ENCODE measurements around the gene HCN3. TPM values are rescaled to one million over a fixed set of nuclear protein-coding genes. Genes with fewer than 3 reads are reported as not detected.

The HCN3 gene
- polyA plus RNA-seq, 10 donors, result 3.0 to 8.1 (median 4.2) TPM

DNA sequence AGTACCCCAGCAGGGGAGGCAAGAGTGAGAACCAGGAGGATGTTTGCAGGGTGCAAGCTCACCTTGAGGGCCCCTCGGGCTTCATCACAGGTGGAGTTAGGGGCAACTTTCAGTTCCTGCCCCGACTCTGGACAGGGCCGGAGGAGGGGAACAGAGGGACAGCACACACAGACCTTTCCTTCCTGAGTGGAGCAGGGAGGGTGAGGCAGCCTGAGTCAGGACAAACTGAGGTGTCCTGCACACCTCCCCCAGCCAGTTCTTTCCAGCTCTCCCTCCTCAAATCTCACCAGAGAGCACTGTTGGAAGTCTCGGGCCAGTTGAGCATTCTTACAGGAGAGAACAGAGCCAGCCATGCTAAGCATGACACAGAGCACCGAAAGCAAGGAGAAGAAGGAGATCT is 23.5 kb upstream of the HCN3 start:
- DNase-seq, result no peak

- DNase-seq, result no peak
Observed at GRCh38 chr1:155254228-155254713, 23.0 kb upstream of the HCN3 start.

DNA sequence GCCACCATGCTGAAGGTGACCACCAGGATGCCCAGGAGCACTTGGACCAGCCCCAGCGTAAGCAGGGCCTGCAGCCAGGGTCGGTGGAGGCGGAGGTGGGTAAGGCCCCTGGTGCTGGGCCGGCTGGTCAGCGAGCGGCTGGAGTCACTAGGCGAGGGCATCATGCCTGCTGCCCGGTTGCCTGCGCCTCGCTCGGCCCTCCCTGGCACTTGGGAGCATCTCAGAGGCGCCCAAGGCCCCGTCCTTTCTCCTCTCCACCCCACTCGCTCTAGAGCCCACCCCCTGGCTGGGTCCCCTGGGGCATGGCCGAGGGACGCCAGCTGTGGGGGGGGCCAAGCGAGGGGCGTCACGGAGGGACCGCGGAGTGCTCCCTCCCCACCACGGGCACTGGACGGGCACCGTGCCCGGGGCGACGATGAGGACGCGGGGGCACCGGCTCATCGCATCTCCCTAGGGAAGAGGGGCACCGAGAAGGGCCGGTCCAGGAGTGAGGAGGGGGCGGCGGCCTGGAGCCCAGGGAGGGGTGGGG is 22.5 kb upstream of the HCN3 start:
- peak in 1 of 3 donors; percentile 68 for DNase-seq

GRCh38 chr1:155255243-155256007 is 21.8 kb upstream of the HCN3 start, which contains the start of gene ENTREP3:
Gene ENTREP3, minus strand, starts transcription at chr1:155255483. Its CDS starts 606 bp downstream, at chr1:155254877.
- DNase-seq, result peak; percentile 84 to 97 (median 93)

DNA sequence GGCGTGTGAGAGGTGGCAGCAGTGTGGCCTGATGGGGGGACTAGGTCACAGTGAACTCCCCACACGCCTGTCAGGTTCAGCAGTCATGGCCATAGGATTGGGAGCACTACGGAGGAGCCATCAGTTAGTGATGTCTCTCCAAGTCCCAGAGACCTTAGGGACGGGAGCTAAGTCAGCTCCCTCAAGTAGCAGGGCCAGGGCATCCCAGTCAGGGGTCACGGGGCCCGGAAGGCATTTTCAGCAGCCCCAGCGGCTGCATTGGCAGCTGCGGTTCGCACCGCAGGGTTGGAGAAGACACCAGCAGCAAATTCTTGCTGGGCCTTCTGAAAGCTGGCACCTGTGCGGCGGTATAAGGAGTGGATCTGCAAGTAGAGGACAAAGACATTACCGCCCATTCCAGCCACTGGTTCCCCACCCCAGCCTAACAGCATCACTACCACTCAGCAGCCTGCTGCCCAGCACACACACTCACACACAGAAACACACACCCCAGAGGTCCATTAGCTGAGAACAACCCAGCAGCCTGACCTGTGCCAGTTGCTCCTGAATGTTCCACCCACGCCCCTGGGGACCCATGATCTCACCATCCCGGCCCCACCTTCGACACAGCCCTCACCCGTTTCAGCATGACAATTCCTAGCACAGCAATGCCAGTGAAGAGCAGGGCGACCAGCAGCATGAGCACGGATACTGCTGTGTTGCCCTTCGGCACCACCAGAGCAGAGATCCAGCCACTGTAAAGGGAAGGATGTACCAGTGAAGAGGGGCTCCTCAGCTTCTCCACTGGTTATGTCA is 21.0 kb upstream of the HCN3 start:
- no peak for DNase-seq

DNA sequence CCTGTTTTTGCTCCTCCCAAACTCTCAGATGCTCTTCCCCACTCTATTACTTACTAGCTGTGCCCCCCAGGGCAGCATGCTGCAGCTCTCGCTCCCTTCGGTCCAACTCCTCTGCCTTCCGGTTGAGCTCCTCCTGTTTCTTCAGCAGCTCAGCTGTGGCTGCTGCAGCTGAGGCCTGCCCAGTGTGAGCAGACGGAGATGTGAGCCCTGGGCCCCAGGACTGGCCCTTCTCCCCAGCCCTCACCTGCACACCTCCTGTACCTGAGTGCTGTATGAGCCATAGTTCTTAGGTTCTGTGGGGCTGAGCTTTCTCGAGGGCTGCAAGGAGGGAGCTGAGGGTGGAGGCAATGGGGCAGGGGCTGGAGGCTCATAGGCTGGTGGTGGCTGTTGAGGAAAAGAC is 17.0 kb upstream of the HCN3 start:
- no peak for DNase-seq

DNA sequence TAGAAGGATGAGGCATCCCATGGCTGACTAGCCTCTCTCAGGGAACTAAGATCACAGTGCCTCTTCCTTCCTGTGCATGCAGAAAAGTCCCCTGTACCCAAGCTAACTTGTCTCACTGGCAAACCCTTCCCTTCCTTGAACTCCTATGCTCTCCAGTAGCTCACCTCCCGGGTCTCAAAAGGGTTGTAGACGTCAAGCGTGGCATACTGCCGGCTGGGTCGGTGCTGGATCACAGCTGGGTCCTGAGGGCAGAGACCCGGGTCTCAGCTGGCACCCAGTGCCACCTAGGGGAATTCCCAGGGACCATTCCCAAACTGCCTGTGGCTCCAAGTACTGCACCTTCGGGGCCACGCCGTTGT is 15.8 kb upstream of the HCN3 start:
- no peak for DNase-seq

DNA sequence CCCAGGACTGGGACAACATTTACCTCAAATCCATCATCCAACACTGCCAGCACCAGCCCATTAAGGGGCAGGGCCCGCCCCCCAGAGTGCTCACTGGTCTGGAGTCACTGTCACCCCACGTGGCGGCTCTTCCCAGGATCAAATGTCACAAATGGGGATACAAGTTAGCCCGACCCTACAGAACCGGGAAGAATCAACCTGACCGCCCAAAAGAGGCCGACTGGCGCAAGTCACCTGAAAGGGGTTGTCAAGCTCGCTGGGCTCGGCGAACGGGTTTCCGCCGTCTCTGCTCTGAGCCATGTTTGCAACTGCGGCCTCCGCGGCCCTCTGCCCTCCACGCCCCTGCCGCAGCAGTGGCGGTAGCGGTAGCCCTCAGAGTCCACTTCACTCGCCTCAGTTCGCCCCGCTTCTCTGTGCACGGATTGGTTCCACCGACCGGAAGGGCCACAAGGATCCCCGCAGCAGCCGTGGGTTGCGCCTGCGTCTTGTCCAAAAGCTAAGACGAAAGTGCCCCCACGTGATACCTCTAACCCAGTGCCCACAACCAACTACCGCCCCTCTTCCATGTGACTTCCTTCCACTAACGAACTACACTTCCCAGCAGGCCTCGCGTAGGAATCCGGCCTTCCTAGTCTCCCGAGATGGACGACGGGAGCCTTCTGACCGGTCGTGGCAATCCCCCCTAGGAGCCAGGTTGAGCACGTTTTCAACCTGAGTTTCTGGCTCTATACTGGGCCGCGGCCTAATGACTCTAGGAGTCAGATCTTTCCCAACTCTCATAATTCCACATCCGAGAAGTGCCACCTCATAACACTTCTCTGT is 15.2 kb upstream of the HCN3 start, which contains the start of gene SCAMP3:
Gene SCAMP3 (minus strand): TSS at position 509 of the 822 bp plus-strand sequence. CDS start 209 bp downstream, at position 300.
- DNase-seq, result peak; percentile 96 to 98 (median 98)

GRCh38 chr1:155263067-155263466 is 14.2 kb upstream of the HCN3 start:
- no peak for DNase-seq

- DNase-seq, result no peak
Observed at GRCh38 chr1:155266553-155266952, 10.7 kb upstream of the HCN3 start.

DNA sequence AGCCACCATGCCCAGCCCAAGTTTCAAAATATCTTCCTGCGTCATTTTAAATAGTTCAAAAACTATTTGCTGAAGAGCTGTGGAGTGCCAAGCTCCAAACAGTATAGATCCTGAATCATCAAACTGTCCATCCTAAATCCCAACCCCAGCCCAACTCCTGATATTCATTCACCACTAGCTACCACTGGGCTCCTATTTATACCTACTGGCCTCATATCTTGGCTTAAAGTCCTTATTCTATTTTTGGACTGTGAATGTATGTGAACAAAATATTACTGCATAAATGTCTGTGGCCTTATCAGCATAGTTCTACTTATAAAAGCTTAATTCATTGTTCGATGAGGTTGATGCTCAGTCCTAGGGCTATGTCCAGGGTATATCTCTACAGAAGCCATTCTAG is 9.9 kb upstream of the HCN3 start:
- DNase-seq, result no peak

- DNase-seq, result no peak
Observed at GRCh38 chr1:155268630-155269029, 8.6 kb upstream of the HCN3 start.

DNA sequence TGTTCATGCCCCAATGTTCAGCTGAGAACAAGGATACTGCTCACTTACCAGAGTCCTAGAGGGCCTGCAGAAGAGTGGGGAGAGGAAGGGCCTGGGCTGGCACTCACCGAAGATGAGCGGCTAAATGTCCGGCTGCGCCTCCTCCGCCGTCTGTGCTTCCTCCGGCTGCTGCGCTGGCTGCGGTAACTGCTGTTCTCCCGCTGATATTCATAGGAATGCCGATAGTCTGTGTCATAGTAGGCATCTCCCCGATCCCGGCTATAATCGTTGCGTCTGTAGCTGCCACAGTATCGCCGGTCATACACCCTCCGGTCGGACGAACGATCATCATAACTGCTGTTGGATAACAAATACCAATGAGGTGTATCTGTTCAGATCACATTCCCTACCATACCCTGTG is 7.9 kb upstream of the HCN3 start:
- DNase-seq, result no peak

- DNase-seq, result peak in 2 of 3 donors; percentile 66 to 80
Observed at GRCh38 chr1:155272466-155273342, 4.6 kb upstream of the HCN3 start.

GRCh38 chr1:155273343-155274245 is 3.7 kb upstream of the HCN3 start, which contains the start of gene CLK2:
Gene CLK2, minus strand, starts transcription at chr1:155273504. Its CDS starts 2,527 bp downstream, at chr1:155270977.
- DNase-seq, result peak; percentile 95 to 98 (median 96)

- peak in 1 of 3 donors; percentile 80 for DNase-seq
Observed at GRCh38 chr1:155277902-155278688, 832 bp downstream of the HCN3 start.

- no peak for DNase-seq
Observed at GRCh38 chr1:155278689-155279160, 1.5 kb downstream of the HCN3 start.

DNA sequence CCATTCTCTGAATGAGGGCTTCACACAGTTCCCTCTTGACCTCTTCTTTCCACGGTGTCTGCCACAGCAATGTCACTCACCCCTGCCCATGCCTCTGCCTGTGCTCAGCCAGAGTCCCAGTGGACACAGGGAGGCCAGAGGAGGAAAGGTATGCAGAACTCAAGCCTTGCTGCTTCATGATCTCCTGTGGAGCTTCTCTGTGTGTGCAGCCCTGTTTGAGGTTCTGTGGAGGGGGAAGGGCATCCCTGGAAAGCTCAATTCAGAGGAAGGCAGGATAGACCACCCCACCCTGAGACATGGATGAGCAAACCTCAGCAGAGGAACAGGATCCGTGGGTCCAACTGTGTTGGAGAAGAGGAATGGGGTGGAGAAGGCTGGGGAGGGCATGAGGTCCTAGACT is 2.0 kb downstream of the HCN3 start:
- no peak for DNase-seq

Measured in muscle of back (tissue), 11 donors.